Measurements from ENCODE around the gene PFDN5.

GRCh38 chr12:53324779-53325510 lies 29.6 kb downstream of the PFDN5 start:
- TF ChIP-seq ZBTB33 (IDR thresholded peaks at IDR 0.05), result no peak
- TF ChIP-seq CTCF (IDR thresholded peaks at IDR 0.05; ENCODE audit: low read depth, low read length, missing input control), result peak; percentile 65
- TF ChIP-seq RXRA (IDR thresholded peaks at IDR 0.05), result peak in 1 of 2 donors; percentile 47
- no peak for TF ChIP-seq MAX (IDR thresholded peaks at IDR 0.05)
- TF ChIP-seq ATF3 (IDR thresholded peaks at IDR 0.05), result peak; percentile 24
- peak; percentile 94 for TF ChIP-seq SP1 (IDR thresholded peaks at IDR 0.05)
- TF ChIP-seq TAF1 (conservative IDR thresholded peaks at IDR 0.05), result no peak

All from liver (tissue), 3 donors.